ENCODE measurements around the gene PGA5.
"Not testable (repeated sequence)": the region's sequence is repeated elsewhere in the genome, so short reads cannot be mapped to it uniquely, and the experiment has no call there.

DNA sequence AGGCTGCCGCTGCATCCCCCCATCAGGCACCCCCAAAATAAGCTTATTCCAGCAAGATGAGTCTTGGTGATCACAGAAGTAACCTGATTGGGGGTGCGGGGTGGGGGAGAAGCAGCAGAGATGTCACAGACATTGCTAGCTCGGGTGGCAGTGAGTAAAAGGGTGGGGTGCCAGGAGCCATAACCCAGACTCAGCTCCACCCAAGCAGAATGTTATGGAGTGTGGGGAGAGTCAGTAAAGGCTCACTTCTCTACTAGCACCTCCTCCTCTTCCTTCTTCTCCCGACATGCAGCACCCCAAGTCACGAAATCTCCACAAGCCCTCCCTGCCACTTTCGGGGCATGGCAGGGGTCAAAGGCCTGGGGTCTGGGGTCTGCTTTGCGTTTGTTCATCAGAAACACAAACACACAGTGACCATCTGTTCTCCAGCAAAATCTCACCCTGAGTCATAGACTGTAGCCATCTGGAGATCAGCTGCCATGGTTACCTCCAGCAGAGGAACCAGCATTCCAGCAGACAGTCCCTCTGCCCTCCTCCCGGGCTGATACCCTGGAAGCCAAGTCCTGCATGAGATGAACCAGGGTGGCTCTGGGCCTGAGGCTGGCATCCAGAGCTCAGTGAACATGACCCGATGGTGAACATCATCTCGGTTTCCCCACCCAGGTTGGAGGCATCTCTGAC, 14.4 kb upstream of the PGA5 start:
- TF ChIP-seq, protein P1, sequence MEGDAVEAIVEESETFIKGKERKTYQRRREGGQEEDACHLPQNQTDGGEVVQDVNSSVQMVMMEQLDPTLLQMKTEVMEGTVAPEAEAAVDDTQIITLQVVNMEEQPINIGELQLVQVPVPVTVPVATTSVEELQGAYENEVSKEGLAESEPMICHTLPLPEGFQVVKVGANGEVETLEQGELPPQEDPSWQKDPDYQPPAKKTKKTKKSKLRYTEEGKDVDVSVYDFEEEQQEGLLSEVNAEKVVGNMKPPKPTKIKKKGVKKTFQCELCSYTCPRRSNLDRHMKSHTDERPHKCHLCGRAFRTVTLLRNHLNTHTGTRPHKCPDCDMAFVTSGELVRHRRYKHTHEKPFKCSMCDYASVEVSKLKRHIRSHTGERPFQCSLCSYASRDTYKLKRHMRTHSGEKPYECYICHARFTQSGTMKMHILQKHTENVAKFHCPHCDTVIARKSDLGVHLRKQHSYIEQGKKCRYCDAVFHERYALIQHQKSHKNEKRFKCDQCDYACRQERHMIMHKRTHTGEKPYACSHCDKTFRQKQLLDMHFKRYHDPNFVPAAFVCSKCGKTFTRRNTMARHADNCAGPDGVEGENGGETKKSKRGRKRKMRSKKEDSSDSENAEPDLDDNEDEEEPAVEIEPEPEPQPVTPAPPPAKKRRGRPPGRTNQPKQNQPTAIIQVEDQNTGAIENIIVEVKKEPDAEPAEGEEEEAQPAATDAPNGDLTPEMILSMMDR (IDR thresholded peaks at IDR 0.05): not testable (repeated sequence)
- not testable (repeated sequence) for TF ChIP-seq POLR2A (IDR thresholded peaks at IDR 0.05)

Measured in adrenal gland (tissue), 5 donors.